Measurements from ENCODE around the gene NUP58.

The NUP58 gene

GRCh38 chr13:25372284-25373081, 71.1 kb downstream of the NUP58 start:
- no peaks in the 10 kb centered on the region for H3K27me3 ChIP-seq (ENCODE audit: insufficient read depth, low read depth, severe bottlenecking)
- no peaks in the 10 kb centered on the region for H3K9me3 ChIP-seq (ENCODE audit: severe bottlenecking)
- 0 out of 2 replicates have a peak, but pooled peaks have one; percentile 11 for TF ChIP-seq CTCF (IDR thresholded peaks at IDR 0.05; ENCODE audit: low read depth, low read length)
- peak overlapping the region; percentile 58 for H3K4me3 ChIP-seq (ENCODE audit: low read depth, low read length)
- H3K27ac ChIP-seq: no peak overlapping the region
- peak; percentile 54 for DNase-seq
- H3K36me3 ChIP-seq: no peaks in the 10 kb centered on the region

GRCh38 chr13:25375727-25376358, 74.4 kb downstream of the NUP58 start:
- Histone ChIP-seq H3K4me3 (ENCODE audit: low read depth, low read length) (no peak overlapping the region), H3K36me3 (no peaks in the 10 kb centered on the region), H3K27me3 (ENCODE audit: insufficient read depth, low read depth, severe bottlenecking) (no peaks in the 10 kb centered on the region), H3K9me3 (ENCODE audit: severe bottlenecking) (no peaks in the 10 kb centered on the region), H3K27ac (no peak overlapping the region)
- DNase-seq: peak; percentile 74
- TF ChIP-seq CTCF (IDR thresholded peaks at IDR 0.05; ENCODE audit: low read depth, low read length): peak; percentile 81

- H3K9me3 ChIP-seq (ENCODE audit: severe bottlenecking): no peaks in the 10 kb centered on the region
- H3K27me3 ChIP-seq (ENCODE audit: insufficient read depth, low read depth, severe bottlenecking): no peaks in the 10 kb centered on the region
- no peak overlapping the region for H3K4me3 ChIP-seq (ENCODE audit: low read depth, low read length)
- H3K27ac ChIP-seq: no peak overlapping the region
- DNase-seq: no peak
- H3K36me3 ChIP-seq: no peaks in the 10 kb centered on the region
- no peak for TF ChIP-seq CTCF (IDR thresholded peaks at IDR 0.05; ENCODE audit: low read depth, low read length)
Observed at GRCh38 chr13:25377244-25377962, 76.0 kb downstream of the NUP58 start.

GRCh38 chr13:25378528-25378927, 77.1 kb downstream of the NUP58 start:
- Histone ChIP-seq H3K27me3 (ENCODE audit: insufficient read depth, low read depth, severe bottlenecking) (no peaks in the 10 kb centered on the region), H3K27ac (no peak overlapping the region; the same call in 1 of the 2 replicates), H3K9me3 (ENCODE audit: severe bottlenecking) (no peaks in the 10 kb centered on the region), H3K4me3 (ENCODE audit: low read depth, low read length) (no peak overlapping the region), H3K36me3 (no peaks in the 10 kb centered on the region)
- TF ChIP-seq CTCF (IDR thresholded peaks at IDR 0.05; ENCODE audit: low read depth, low read length): no peak
- DNase-seq: peak; percentile 37

GRCh38 chr13:25379011-25379410, 77.6 kb downstream of the NUP58 start:
- TF ChIP-seq CTCF (IDR thresholded peaks at IDR 0.05; ENCODE audit: low read depth, low read length): no peak
- Histone ChIP-seq H3K27ac (peak overlapping the region; percentile 12), H3K9me3 (ENCODE audit: severe bottlenecking) (no peaks in the 10 kb centered on the region), H3K36me3 (no peaks in the 10 kb centered on the region), H3K4me3 (ENCODE audit: low read depth, low read length) (peak overlapping the region; percentile 16), H3K27me3 (ENCODE audit: insufficient read depth, low read depth, severe bottlenecking) (no peaks in the 10 kb centered on the region)
- no peak for DNase-seq
